ENCODE measurements around the gene LY6G6D.

Gene LY6G6D

GRCh38 chr6:31687860-31688693 lies 27.1 kb upstream of the LY6G6D start:
- no peak for TF ChIP-seq CTCF (IDR thresholded peaks at IDR 0.05; ENCODE audit: low read depth, low read length)
- in situ Hi-C loops (cut with HindIII; ENCODE audit: low sequenced_read_pairs): no loop called here
- no peak for DNase-seq (ENCODE audit: low read depth, low spot score)
- no peak overlapping the region for H3K4me3 ChIP-seq (ENCODE audit: low read depth, low read length)

GRCh38 chr6:31689249-31690110 lies 25.7 kb upstream of the LY6G6D start:
- peak; percentile 57 for TF ChIP-seq CTCF (IDR thresholded peaks at IDR 0.05; ENCODE audit: low read depth, low read length)
- H3K4me3 ChIP-seq (ENCODE audit: low read depth, low read length): no peak overlapping the region
- in situ Hi-C loops (cut with HindIII; ENCODE audit: low sequenced_read_pairs): no loop called here
- DNase-seq (ENCODE audit: low read depth, low spot score): no peak

GRCh38 chr6:31690231-31691077 lies 24.7 kb upstream of the LY6G6D start:
- TF ChIP-seq CTCF (IDR thresholded peaks at IDR 0.05; ENCODE audit: low read depth, low read length): no peak
- no peak for DNase-seq (ENCODE audit: low read depth, low spot score)
- in situ Hi-C loops (cut with HindIII; ENCODE audit: low sequenced_read_pairs): no loop called here
- H3K4me3 ChIP-seq (ENCODE audit: low read depth, low read length): no peak overlapping the region

GRCh38 chr6:31691078-31691463 lies 24.1 kb upstream of the LY6G6D start:
- no peak for DNase-seq (ENCODE audit: low read depth, low spot score)
- no peak for TF ChIP-seq CTCF (IDR thresholded peaks at IDR 0.05; ENCODE audit: low read depth, low read length)
- in situ Hi-C loops (cut with HindIII; ENCODE audit: low sequenced_read_pairs): no loop called here
- no peak overlapping the region for H3K4me3 ChIP-seq (ENCODE audit: low read depth, low read length)

- in situ Hi-C loops (cut with HindIII; ENCODE audit: low sequenced_read_pairs): no loop called here
- H3K4me3 ChIP-seq (ENCODE audit: low read depth, low read length): no peak overlapping the region
- no peak for TF ChIP-seq CTCF (IDR thresholded peaks at IDR 0.05; ENCODE audit: low read depth, low read length)
- DNase-seq (ENCODE audit: low read depth, low spot score): no peak
These were observed 23.5 kb upstream of the LY6G6D start for GRCh38 chr6:31691564-31692108.

GRCh38 chr6:31692353-31692752 lies 22.8 kb upstream of the LY6G6D start:
- DNase-seq (ENCODE audit: low read depth, low spot score): no peak

More at GRCh38 chr6:31692353-31692752, 22.8 kb upstream of the LY6G6D start:
- TF ChIP-seq CTCF (IDR thresholded peaks at IDR 0.05; ENCODE audit: low read depth, low read length): no peak
- in situ Hi-C loops (cut with HindIII; ENCODE audit: low sequenced_read_pairs): no loop called here
- H3K4me3 ChIP-seq (ENCODE audit: low read depth, low read length): no peak overlapping the region
